GM12892 (cell line): Measurements from ENCODE around the gene ARHGAP32.
"Not testable (repeated sequence)": the region's sequence is repeated elsewhere in the genome, so short reads cannot be mapped to it uniquely, and the experiment has no call there.

Experiments used
- DNase-seq: peaks from one replicate; pipeline ENCODE4 v3.0.0; 2011; ENCODE audit not compliant: insufficient read length
- FAIRE-seq: peaks from 2 replicates; lab custom pipeline; 2011; peaks lifted over from hg19 to GRCh38; lab: Jason Lieb, UNC
- POLR2A ChIP-seq: IDR thresholded peaks from 2 replicates; pipeline ENCODE4 v1.6.1; 2011; ENCODE audit warnings: low read depth, low read length, control low read depth
- POLR2AphosphoS5 ChIP-seq: IDR thresholded peaks from 2 replicates; pipeline ENCODE4 v1.6.1; 2011; ENCODE audit warnings: low read depth, low read length, control low read depth
- TAF1 ChIP-seq: IDR thresholded peaks from 2 replicates; pipeline ENCODE4 v1.6.1; 2011; ENCODE audit warnings: low read depth, mild to moderate bottlenecking, control low read depth, low read length, borderline replicate concordance

ARHGAP32 gene

DNA sequence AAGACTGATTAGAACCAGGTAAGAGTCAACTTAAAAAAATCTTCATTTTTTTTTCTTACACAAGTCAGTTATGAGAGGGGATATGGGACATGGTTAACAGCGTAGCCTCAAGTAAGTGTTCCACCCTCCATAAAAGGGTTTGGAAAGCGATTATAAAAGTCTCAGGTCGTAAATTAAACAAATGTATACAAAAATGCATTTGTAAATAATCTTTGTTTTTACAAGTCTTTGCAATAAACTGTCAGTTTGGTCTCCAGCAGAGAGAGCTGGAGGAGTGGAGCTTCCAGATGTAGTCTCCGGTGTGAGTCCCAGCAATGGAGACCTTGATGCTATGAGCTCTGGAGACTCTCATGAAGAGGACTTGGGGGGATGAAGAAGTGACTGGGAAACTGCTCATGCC, 149.6 kb downstream of the ARHGAP32 start:
- TF ChIP-seq TAF1, result no peak
- no peak for TF ChIP-seq POLR2A
- TF ChIP-seq POLR2AphosphoS5, result no peak
- no peak for FAIRE-seq
- DNase-seq, result no peak

DNA sequence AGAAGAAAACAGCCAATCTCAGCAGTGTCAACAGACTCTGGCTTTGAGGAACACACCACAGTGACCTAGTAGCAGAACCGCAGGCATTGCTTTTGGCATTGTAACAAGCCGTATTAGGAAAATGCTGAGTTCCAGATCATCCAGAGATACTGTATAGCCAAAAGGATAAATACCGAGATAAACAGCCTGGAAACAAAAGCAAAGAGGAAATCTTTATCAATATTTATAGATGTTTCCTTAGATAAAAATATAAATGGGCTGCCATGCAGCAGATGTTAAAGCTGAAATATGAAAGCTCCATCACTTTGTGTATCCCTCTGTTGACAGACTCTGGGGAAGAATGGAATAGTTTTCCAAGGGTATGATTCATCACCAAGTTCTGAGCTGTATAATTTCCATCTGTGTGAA, 150.5 kb downstream of the ARHGAP32 start:
- DNase-seq (no peak), FAIRE-seq (no peak)
- no peak for TF ChIP-seq POLR2A
- no peak for TF ChIP-seq TAF1
- TF ChIP-seq POLR2AphosphoS5, result no peak

DNA sequence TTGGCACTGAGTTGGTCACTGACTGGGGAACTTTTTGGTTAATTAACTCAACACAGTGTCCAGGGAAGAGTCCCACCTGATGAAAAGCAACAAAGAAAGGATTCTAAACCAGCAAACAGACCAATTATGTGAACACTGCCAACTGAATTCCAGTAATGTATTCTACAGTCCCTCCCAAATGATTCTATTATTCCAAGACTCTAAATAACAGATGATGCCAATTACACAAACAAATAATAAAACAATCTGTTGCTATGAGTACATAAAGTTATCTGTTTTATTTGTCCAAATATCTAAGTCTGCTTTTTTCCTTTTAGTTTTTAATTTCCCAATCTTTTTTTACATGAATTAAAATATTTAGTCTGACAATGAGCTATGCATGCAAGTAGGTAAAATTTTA, 151.2 kb downstream of the ARHGAP32 start:
- TF ChIP-seq POLR2A (no peak), POLR2AphosphoS5 (no peak), TAF1 (no peak)
- DNase-seq, result no peak
- no peak for FAIRE-seq

DNA sequence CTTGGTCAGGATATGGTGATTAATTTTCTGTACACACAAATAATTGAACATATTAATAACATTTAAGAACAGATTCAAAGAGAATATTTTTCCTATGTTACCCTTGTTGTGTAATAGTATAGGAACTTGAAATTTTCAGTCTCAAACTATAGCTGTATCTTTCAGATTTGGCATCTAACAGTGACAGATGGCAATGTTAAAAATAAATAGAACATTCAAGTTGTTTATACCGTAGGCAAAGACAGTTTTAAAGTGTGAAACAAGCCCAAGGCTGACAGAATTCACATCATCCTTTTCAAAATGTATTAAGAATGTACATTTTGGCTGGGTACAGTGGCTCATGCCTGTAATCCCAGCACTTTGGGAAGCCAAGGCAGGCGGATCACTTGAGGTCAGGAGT, 156.9 kb downstream of the ARHGAP32 start:
- TF ChIP-seq TAF1 (no peak), POLR2AphosphoS5 (no peak), POLR2A (no peak)
- DNase-seq, result no peak
- FAIRE-seq, result no peak

DNA sequence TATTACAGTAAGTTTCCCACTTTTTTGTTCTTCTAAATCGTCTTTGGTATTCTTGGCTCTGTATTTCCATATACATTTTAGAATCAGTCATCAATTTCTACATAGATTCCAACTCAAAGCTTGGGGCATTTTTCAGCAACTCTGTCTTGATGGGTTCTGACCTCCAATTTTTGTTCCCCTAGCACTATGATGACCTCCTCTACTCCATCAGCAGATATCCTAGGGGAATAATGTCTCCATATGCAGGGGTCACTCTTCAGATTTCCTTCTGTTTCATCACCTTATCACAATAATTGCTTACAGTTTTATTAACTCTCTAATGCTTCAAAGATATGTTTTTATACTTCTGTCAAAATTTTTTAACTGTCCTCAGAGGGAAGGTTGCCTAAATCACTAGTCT, 158.1 kb downstream of the ARHGAP32 start:
- TF ChIP-seq TAF1, result no peak
- no peak for TF ChIP-seq POLR2AphosphoS5
- no peak for TF ChIP-seq POLR2A
- FAIRE-seq, result no peak
- DNase-seq, result no peak

DNA sequence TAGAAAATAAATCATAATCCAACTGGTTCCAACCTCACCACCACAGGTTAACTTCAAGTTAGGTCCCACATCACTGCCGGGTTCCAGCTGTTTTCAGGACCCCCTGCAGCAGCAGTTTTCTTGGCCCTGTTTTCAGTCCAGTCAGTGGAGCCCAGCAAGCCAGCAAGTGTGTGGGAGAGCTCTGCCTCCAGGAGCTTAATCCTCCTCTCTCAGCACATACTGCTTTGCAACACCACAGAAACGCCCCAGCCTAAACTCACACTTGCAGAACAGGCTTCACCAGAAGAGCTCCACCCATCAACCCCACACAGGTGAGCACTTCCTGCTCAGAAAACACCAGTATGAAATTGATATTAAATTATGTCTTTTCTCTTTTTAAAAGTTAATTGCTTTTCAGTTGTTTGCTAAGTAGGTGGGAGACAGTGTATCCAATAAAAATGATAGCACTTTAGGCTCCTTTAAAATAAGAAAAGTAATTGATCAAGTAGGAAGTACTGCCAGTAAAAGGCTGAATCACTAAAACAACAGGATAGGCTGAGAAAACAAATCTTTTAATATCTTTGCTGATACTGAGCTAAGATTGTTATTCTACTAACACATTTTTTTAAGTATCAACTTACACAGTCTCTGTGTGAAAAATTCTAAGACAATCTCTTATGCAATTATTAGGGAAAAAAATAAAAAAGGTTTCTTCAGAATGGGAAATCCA, 168.0 kb downstream of the ARHGAP32 start:
- FAIRE-seq, result no peak
- no peak for TF ChIP-seq POLR2AphosphoS5
- no peak for TF ChIP-seq POLR2A
- TF ChIP-seq TAF1, result no peak
- no peak for DNase-seq

DNA sequence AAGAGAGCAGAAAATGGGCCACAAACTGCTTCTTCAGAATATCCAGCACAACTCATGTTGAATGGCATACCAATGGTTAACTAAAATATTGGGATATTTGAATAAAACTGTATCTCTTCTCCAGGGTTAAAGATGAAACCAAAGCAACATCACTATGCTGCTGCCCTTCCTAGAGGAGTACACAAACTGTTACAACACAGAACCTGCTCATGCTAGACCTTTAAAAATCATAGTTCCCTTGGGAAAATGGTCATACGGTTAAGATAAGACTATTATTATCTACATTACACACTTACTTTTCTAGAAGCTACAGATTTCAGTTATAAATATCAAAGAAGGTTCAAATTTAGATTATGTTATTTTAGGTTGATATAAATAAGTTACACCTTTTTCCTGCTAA, 170.8 kb downstream of the ARHGAP32 start:
- FAIRE-seq (no peak), DNase-seq (no peak)
- TF ChIP-seq TAF1, result no peak
- TF ChIP-seq POLR2A, result no peak
- TF ChIP-seq POLR2AphosphoS5, result no peak

DNA sequence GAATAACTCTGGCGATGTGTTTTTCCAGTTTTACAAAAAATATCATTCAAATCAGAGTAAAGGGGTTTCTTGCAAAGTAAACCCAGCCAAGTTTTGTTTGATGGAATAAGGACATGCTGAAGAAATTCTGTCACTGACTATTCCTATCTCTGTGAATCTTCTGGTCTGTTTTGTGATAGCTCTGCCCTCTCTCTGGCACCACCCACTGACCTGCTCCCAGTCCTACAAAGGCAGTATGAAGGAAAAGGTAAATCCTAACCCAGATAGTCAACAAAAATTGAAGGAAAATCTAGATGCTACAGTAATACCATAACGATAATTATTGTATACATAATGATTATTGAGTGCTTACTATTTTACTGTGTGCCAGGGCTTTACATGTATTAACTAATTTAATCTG, 173.1 kb downstream of the ARHGAP32 start:
- TF ChIP-seq POLR2A, result no peak
- no peak for TF ChIP-seq TAF1
- no peak for TF ChIP-seq POLR2AphosphoS5
- FAIRE-seq (peak; percentile 72), DNase-seq (no peak)

DNA sequence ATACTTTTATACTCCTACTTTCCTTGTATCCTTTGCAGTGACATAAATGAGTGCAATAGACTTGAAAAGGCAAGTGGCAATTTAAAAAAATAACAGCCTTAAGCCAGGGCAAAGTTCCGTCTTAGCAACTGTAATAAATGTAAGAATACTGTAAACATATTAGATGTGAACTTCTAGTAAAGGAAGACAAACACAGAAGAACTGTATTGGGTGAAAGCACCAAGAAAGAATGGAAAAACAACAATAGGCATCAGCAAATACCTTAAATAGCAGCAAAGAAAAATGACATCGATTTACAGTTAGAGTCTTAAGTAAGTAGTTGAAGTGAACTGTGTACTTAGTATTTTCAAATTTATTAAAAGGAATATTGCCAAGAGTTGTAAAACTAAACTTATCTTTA, 174.0 kb downstream of the ARHGAP32 start:
- FAIRE-seq, result no peak
- no peak for TF ChIP-seq POLR2A
- TF ChIP-seq POLR2AphosphoS5, result no peak
- TF ChIP-seq TAF1, result no peak
- no peak for DNase-seq

DNA sequence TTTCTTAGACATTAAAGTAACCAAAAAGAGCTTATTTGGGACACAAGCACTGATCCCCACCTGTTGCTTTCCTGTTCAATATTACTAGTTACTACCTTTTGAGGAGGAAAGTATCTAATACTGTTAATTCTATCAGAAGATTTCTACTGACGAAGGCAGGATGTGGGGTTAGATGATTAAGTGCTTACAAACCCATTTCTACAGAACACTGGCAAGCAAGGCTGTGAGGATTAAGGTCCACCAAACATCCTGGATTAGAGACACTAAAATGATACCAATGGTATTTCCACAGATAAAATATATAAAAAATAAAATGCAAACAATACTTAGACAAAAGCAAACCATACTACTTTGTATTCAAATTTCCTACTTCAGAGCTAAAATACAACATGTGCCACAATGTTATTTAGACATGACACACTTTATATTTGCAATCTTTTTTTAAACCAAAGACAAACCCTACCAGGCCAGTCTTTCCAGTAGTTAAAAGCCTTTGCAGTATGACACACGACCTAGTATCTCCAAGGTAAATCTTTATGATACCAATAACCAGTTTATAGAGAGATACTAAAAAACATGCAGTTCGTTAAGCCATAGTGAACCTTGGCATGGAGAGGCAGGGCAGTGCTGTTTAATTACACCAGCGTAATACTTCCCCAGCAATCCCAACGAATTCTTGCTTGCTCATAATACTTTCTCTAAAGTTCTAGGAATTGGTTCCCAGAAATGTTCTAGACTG, 178.2 kb downstream of the ARHGAP32 start:
- TF ChIP-seq TAF1 (no peak), POLR2A (no peak), POLR2AphosphoS5 (no peak)
- DNase-seq, result no peak

DNA sequence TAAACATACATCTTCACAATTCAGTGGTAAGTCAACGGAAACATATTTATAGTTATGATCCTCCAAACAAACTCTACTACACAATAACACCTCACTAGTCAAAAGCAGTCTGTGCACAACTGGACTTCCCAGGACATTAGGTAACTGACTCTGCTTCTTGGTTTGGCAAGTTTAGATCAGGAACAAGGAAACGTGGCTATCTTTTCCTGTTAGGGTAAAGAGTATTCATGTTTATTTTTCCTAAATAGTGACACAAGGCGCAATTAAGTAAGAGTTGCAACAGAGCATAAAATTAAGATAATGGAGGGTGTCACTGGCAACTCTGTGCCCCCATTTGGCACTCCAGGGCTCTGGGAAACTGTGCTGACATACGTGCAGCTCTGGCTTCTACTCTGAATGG, 179.2 kb downstream of the ARHGAP32 start:
- TF ChIP-seq POLR2A (no peak), POLR2AphosphoS5 (no peak), TAF1 (no peak)
- DNase-seq, result no peak
- peak; percentile 38 for FAIRE-seq

More for the DNA sequence above, 178.2 kb downstream of the ARHGAP32 start:
- no peak for FAIRE-seq

DNA sequence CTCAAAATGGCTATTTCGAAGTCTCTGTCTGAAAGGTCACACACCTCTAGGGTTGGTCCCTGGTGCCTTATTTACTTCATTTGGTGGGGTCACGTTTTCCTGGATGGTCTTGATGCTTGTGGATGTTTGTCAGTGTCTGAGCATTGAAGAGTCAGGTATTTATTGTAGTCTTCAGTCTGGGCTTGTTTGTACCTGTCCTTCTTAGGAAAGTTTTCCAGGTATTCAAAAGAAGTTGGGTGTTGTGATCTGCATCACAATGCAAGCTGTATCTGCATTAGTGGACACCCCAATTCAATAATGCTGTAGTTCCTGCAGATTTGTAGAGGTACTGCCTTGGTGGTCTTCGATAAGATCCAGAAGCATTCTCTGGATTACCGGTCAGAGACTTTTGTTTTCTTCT, 186.0 kb downstream of the ARHGAP32 start:
- FAIRE-seq (no peak), DNase-seq (no peak)
- no peak for TF ChIP-seq POLR2AphosphoS5
- TF ChIP-seq POLR2A, result no peak
- TF ChIP-seq TAF1, result no peak

DNA sequence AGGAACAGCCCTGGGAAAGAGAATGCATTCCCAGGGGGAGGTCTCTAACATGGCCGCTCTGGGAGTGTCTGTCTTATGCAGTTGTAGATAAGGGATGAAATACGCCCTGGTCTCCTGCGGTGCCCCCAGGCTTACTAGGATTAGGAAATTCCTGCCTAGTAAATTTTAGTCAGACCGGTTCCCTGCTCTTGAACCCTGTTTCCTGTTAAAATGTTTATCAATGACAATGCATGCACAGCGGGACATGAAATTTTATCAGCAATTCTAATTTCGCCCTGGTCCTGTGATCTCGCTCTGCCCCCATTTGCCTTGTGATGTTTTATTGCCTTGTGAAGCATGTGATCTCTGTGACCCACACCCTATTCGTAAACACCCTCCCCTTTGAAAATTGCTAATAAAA, 193.0 kb downstream of the ARHGAP32 start:
- not testable (repeated sequence) for FAIRE-seq, DNase-seq
